Small intestine (tissue), 7 donors: ENCODE results near the gene SYT1. TPM values are rescaled to one million over a fixed set of nuclear protein-coding genes. Genes with fewer than 3 reads are reported as not detected.
"Not testable (repeated sequence)": the region's sequence is repeated elsewhere in the genome, so short reads cannot be mapped to it uniquely, and the experiment has no call there.

Experiments used
- DNase-seq, 2 donors: peaks; one replicate each; pipeline versions ENCODE4 v3.0.0 to v3.0.0-alpha.2; 2013
- FAIRE-seq: peaks from 2 replicates; lab custom pipeline; 2012; peaks lifted over from hg19 to GRCh38; lab: Jason Lieb, UNC
- H3K27ac ChIP-seq, 3 donors: one replicate each; pipeline ENCODE4 v1.5.1; 2013; ENCODE audit warnings: low read length in 2 of 3, mild to moderate bottlenecking in 2 of 3, control low read depth in 1 of 3, inconsistent platforms in 1 of 3, low read depth in 1 of 3, moderate library complexity in 1 of 3
- H3K27me3 ChIP-seq, 3 donors: one replicate each; pipeline ENCODE4 v1.6.1; 2013; ENCODE audit warnings: low read length in 3 of 3, inconsistent platforms in 1 of 3; ENCODE audit not compliant: control insufficient read depth in 3 of 3, insufficient read depth in 3 of 3
- H3K36me3 ChIP-seq, 3 donors: one replicate each; pipeline ENCODE4 v1.6.1; 2013; ENCODE audit warnings: low read length in 3 of 3, inconsistent platforms in 1 of 3, low read depth in 1 of 3, mild to moderate bottlenecking in 1 of 3, moderate library complexity in 1 of 3; ENCODE audit not compliant: control insufficient read depth in 3 of 3, insufficient read depth in 2 of 3
- H3K4me1 ChIP-seq, 3 donors: one replicate each; pipeline ENCODE4 v1.6.1; 2013; ENCODE audit warnings: low read length in 2 of 3, inconsistent platforms in 1 of 3, low read depth in 1 of 3, mild to moderate bottlenecking in 1 of 3, moderate library complexity in 1 of 3; ENCODE audit not compliant: control insufficient read depth in 3 of 3, insufficient read depth in 2 of 3
- H3K4me3 ChIP-seq, 3 donors: one replicate each; pipeline ENCODE4 v1.5.1; 2013; ENCODE audit warnings: low read length in 3 of 3, control low read depth in 1 of 3, inconsistent platforms in 1 of 3, low read depth in 1 of 3, mild to moderate bottlenecking in 1 of 3, moderate library complexity in 1 of 3
- H3K9me3 ChIP-seq, 2 donors: one replicate each; pipeline ENCODE4 v1.6.1; 2013; ENCODE audit warnings: low read depth in 1 of 2, low read length in 1 of 2; ENCODE audit not compliant: control insufficient read depth in 2 of 2, insufficient read depth in 1 of 2
- WGBS, 3 donors: extraction: QIAGEN DNeasy Blood & Tissue Kit; methylation state at CpG; one replicate each; pipeline ENCODE4 v1.1.7; 2013; 5-methylcytosine and 5-hydroxymethylcytosine counted together
- polyA plus RNA-seq, 4 donors: library from polyadenylated mRNA; stranded (reverse) in 3 of 4; unstranded in 1 of 4; fragments of 200-250 nt in 3 of 4; fragments of 120-200 nt in 1 of 4; gene quantifications; one replicate each; pipeline versions ENCODE4 v1.2.1 to v1.2.3, GENCODE V29; 2013
- donor health status: healthy with polysubstance abuse.
- donor health status: control.
- donor health status: control.
- donor health status: Bipolar disorder and iron deficiency.
- donor health status: healthy.

SYT1 gene
- polyA plus RNA-seq, 4 donors, result 1.3 to 11.3 TPM; not detected in 2

DNA sequence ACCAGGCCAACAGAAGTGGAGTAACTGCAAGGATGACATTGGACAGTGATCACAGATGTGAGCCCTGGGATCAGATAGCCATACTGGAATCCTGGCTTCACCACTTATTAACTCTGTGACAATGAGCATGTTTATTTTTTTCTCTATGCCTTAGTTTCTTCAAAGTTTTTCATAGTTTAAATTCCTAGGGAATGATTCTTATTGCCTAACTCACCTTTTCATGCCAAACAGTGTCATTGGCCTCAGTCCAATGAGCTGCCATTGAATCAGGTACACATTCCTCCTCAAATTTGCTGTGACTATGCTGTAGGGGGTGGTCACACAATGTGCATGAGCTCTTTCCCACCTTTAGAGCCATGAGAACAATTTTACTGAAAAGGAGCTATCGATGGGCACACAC, 342.3 kb downstream of the SYT1 start:
- H3K27me3 ChIP-seq, result no peaks in the 10 kb centered on the region

DNA sequence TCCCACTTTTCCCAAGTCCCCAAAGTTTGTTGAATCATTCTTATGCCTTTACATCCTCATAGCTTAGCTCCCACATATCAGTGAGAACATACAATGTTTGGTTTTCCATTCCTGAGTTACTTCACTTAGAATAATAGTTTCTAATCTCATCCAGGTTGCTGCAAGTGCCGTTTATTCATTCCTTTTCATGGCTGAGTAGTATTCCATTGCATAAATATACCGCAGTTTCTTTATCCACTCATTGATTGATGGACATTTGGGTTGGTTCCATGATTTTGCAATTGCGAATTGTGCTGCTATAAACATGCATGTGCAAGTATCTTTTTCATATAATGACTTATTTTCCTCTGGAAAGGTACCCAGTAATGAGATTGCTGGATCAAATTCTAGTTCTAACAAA, 345.8 kb downstream of the SYT1 start:
- not testable (repeated sequence) for H3K4me1 ChIP-seq, H3K27ac ChIP-seq, FAIRE-seq, DNase-seq, H3K36me3 ChIP-seq, H3K4me3 ChIP-seq, H3K27me3 ChIP-seq, H3K9me3 ChIP-seq
- 89 to 93% (median 92%) methylated on average over 3 of the region's 3 CpGs for WGBS, 3 donors

More for the DNA sequence above, 342.3 kb downstream of the SYT1 start:
- FAIRE-seq (no peak), DNase-seq (no peak)
- Histone ChIP-seq H3K9me3 (no peaks in the 10 kb centered on the region), H3K4me3 (no peak overlapping the region), H3K4me1 (no peaks in the 10 kb centered on the region), H3K36me3 (no peaks in the 10 kb centered on the region), H3K27ac (no peak overlapping the region)
- WGBS, 3 donors, result 77 to 81% (median 81%) methylated on average over 1 of the region's 1 CpG

DNA sequence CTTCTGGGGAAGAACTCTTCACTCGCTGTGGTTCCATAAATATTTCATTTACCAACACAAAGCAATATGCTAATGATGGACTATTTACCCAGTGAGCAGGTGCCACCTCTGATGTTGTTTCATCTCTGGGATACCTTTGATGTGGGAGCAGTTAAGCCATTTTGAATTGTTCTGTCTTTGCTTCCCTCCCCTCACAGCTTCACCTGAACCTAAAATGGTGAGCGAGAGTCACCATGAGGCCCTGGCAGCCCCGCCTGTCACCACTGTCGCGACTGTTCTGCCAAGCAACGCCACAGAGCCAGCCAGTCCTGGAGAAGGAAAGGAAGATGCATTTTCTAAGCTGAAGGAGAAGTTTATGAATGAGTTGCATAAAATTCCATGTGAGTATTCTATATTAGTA, 352.7 kb downstream of the SYT1 start:
- WGBS, 3 donors, result 57 to 68% (median 61%) methylated on average over 6 of the region's 6 CpGs
- H3K4me3 ChIP-seq, result no peak overlapping the region
- H3K4me1 ChIP-seq, result no peaks in the 10 kb centered on the region
- peaks cover 0 to under 1% of the 10 kb centered on the region in 2 donors for H3K9me3 ChIP-seq
- no peaks in the 10 kb centered on the region for H3K27me3 ChIP-seq
- H3K27ac ChIP-seq, result no peak overlapping the region
- FAIRE-seq, result no peak
- no peak for DNase-seq
- no peaks in the 10 kb centered on the region for H3K36me3 ChIP-seq

DNA sequence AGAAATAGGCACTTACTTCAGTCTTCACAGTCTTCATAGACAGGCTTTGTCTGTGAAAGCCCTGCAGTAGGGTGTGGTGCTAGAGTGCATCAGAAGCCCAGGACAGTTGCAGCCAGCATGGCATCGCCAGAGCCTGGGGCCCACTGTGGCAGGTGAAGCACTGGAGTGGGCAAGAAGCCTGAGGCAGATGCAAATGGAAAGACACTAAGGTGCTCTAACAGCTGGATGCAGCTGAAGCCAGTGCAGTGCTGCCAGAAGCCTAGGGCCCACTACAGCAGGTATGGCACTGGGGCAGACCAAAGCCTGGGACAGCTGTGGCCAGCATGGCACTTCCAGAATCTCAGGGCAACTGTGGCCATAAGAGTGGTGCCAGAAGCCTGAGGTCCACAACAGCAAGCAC, 358.6 kb downstream of the SYT1 start:
- Histone ChIP-seq H3K27me3 (no peaks in the 10 kb centered on the region), H3K27ac (no peak overlapping the region), H3K36me3 (no peaks in the 10 kb centered on the region), H3K4me1 (no peaks in the 10 kb centered on the region), H3K4me3 (no peak overlapping the region), H3K9me3 (peaks cover 2 to 12% of the 10 kb centered on the region in 2 donors)
- no peak for DNase-seq
- FAIRE-seq, result no peak
- WGBS, 3 donors, result 80 to 89% (median 89%) methylated on average over 1 of the region's 1 CpG

DNA sequence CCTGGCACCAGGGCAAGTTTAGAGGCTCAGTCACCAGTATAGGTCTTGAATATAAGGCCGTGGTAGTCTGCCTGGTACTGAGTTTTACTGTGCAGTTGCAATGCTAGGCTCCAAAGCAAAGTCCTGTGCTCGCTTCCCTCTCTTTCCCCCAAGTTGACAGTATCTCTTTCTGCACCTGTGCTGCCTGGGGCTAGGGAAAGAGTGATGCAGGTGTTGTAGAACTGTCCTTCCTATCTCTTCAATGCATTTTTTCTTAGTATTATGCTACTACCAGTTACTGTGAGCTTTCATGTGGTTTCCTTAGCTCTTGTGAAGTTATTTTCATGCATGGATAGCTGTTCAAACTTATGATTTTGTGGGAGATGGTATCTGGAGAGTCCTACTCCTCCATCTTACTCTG, 359.2 kb downstream of the SYT1 start:
- Histone ChIP-seq H3K9me3 (peaks cover 2 to 12% of the 10 kb centered on the region in 2 donors), H3K27ac (no peak overlapping the region), H3K27me3 (no peaks in the 10 kb centered on the region), H3K4me1 (no peaks in the 10 kb centered on the region), H3K36me3 (no peaks in the 10 kb centered on the region), H3K4me3 (no peak overlapping the region)
- WGBS, 3 donors, result 42 to 69% (median 56%) methylated on average over 2 of the region's 2 CpGs
- DNase-seq, result no peak
- FAIRE-seq, result no peak

DNA sequence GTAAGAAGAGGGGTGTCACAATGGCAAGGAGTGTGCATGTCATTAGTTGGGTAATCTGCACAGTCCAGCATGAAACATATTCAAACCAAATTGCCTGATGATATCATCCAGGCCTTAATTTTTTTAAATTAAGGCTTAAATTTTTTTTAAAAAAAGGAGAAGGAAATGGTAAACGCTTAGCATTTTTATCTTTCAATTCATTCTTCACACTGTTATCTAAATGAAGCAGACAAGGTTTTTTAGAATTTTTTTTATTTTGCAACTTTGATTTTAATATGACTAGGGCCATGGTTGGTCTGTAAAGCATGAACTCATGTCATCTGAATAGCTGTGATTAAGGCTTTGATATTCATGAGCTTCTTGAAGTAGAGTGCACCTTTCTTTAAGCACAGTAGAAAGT, 362.5 kb downstream of the SYT1 start:
- Histone ChIP-seq H3K9me3 (peaks cover 2 to 12% of the 10 kb centered on the region in 2 donors), H3K4me1 (no peaks in the 10 kb centered on the region), H3K27me3 (no peaks in the 10 kb centered on the region), H3K27ac (no peak overlapping the region), H3K36me3 (no peaks in the 10 kb centered on the region), H3K4me3 (no peak overlapping the region)
- FAIRE-seq, result no peak
- WGBS, 3 donors, result 58 to 87% (median 73%) methylated on average over 1 of the region's 1 CpG
- no peak for DNase-seq

DNA sequence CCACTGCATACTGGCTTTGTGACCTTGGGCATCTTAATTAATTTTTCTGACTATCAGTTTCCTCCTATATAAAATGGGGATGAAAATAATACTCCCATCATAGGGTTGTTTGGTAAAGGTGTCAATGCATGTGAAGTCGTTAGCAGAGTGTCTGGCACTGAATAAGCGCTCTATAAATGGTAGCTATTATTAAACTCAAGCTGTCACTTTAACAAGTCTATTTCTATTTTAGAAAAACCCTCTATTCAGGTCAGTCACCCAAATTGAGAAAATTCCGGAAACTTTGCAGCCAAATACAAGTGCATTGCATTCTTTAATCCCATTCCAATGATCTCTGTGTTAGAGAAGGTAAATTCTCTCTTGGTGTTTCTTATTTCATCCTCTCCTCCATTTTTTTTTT, 363.1 kb downstream of the SYT1 start:
- Histone ChIP-seq H3K27ac (no peak overlapping the region), H3K36me3 (no peaks in the 10 kb centered on the region), H3K27me3 (no peaks in the 10 kb centered on the region), H3K4me3 (no peak overlapping the region), H3K9me3 (peaks cover 2 to 7% of the 10 kb centered on the region in 2 donors), H3K4me1 (no peaks in the 10 kb centered on the region)
- DNase-seq (no peak), FAIRE-seq (no peak)
- 83 to 91% (median 87%) methylated on average over 3 of the region's 3 CpGs for WGBS, 3 donors

DNA sequence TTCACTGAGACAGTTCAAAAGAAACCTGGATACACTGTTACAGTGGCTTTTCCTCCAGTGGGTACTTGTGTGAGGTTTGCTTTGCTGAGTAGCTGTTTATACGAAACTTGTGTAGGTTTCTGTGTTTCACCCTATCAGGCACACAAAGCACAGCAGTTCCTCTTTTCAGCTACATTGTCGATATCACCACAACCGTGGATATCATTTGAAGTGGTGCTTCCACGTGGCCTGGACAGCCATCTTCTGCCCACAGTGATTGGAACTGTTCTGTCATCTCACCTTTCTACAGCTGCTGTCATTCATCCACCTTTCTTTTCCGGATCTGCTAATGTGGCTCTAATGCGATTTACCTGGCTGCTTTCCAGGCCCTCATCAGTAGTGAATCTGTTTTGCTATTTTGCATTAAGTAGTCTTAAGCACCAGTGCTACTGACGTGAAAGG, 368.8 kb downstream of the SYT1 start:
- 63 to 73% (median 64%) methylated on average over 7 of the region's 7 CpGs for WGBS, 3 donors
- no peak overlapping the region for H3K27ac ChIP-seq
- no peaks in the 10 kb centered on the region for H3K4me1 ChIP-seq
- no peak overlapping the region for H3K4me3 ChIP-seq
- DNase-seq, result no peak
- H3K27me3 ChIP-seq, result no peaks in the 10 kb centered on the region
- H3K9me3 ChIP-seq, result no peaks in the 10 kb centered on the region
- FAIRE-seq, result no peak
- H3K36me3 ChIP-seq, result no peaks in the 10 kb centered on the region

DNA sequence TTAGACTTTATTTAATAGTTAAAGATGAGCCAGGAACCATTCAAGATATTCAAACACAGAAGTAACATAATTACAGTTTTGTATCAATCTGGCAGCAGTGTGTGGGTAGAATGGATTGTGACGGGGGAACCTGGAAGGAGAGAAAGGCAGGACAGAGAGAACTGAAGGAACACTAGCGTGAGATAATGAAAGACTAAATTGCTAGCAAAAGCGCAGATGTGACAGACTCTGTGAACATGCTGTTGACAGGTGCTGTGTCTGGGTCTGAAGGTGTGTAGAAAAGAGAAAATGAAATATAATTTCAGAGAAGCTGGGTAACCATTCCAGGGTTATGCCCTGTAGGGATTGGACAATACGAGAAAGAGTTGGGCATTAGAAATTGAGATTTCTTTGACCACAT, 372.3 kb downstream of the SYT1 start:
- Histone ChIP-seq H3K27me3 (no peaks in the 10 kb centered on the region), H3K27ac (no peak overlapping the region)
- WGBS, 3 donors, result 85 to 93% (median 89%) methylated on average over 4 of the region's 4 CpGs

More for the DNA sequence above, 372.3 kb downstream of the SYT1 start:
- Histone ChIP-seq H3K36me3 (no peaks in the 10 kb centered on the region), H3K9me3 (no peaks in the 10 kb centered on the region), H3K4me1 (no peaks in the 10 kb centered on the region), H3K4me3 (no peak overlapping the region)
- FAIRE-seq, result no peak
- DNase-seq, result no peak
